ENCODE results near the gene ARHGEF3.
A peak's percentile ranks its signal among the peaks of the same experiment; 100 is the strongest.

ARHGEF3 gene

GRCh38 chr3:56819016-56819809, 17.5 kb upstream of the ARHGEF3 start:
- no peak for DNase-seq

DNA sequence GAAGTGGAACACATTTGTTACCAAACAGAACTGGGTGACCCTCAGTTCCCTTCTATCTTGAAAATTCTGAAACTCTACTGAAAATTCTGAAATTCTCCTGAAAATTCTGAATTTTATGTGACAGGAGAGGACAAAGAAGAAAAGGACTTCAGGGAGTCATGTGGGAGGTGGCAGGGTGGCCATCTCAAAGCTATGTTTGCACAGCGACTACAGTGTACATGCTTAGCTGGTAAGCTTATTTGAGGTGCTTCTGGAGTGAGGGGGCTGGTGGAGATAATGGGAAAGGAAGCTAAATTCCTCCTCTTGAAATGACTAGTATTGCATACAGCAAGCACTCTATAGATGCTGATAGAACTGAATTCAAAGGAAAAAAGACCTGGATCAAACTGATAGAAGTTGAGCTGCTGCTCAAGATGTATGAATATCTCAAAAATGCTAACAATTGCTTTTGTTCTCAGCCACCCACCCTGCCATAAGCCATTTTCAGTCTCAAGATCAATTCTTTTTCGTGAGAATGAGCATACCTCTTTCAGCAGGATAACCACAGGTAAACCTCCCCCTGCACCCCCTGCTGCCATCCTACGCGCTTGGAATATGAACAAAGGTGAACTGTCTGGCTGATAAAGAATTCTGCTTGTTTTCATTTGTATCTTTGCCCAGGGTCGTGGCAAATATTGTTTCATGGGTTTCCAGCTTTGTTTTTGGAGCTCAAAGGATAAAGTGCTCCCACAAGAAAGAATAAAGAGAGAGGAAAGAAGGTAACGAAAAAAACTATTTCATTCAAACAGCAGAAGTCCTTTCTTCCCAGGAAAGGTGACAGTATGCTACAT, 16.6 kb upstream of the ARHGEF3 start:
- DNase-seq = no peak

- no peak for DNase-seq
Measured at GRCh38 chr3:56817646-56818045, 15.9 kb upstream of the ARHGEF3 start.

DNA sequence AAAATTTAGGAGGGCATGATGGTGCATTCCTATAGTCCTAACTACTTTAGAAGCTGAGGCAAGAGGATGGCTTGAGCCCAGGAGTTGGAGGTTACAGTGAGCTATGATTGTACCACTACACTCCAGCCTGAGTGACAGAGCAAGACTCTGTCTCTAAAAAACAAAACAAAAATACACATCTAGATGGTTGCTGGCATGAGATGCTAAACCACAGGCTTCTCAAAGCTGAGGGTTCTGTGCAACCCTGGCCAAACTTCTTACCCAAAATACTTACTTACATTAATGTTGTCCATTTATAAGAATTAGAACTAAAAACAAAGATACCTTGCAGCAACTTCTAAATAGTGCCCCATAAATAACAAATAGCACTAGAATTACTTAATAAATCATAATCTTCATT, 14.3 kb upstream of the ARHGEF3 start:
- DNase-seq = no peak

DNA sequence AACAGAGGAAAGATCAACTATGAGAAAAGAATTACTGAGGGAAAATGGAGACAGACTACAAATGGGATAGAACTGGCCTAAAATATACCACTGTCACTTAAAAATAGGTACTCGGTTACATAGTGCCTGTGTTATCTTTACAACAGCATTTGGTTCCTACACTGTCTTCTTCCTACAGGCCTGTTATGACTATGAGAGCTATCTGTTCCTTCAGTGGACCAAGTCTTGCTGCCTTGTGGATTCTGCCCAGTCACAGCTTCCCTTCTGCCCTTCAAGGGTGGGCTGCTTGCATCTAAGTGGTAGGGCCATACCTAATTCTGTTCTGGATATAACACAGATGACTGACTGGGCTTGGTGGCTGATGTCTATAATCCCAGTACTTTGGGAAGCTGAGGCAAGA, 13.8 kb upstream of the ARHGEF3 start:
- DNase-seq = no peak

DNA sequence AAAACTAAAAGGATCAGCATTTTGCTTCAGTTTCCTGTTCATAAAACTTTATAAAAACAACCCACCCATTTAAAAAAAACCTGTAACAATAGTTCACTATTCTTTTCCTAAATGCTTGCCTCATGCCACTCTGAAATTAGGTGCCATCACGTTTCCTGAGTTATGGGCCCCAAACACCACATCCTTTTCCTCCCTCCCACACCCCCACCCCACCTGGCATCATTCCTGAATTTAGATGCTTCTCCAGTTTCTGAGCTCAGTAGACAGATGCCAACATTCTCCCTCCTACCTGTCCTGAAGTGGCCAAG, 11.9 kb upstream of the ARHGEF3 start:
- DNase-seq = no peak

GRCh38 chr3:56812754-56813652, 11.3 kb upstream of the ARHGEF3 start:
- DNase-seq = no peak

GRCh38 chr3:56811546-56812202, 9.9 kb upstream of the ARHGEF3 start:
- no peak for DNase-seq

- no peak for DNase-seq
Measured at GRCh38 chr3:56810577-56811545, 9.1 kb upstream of the ARHGEF3 start.

DNA sequence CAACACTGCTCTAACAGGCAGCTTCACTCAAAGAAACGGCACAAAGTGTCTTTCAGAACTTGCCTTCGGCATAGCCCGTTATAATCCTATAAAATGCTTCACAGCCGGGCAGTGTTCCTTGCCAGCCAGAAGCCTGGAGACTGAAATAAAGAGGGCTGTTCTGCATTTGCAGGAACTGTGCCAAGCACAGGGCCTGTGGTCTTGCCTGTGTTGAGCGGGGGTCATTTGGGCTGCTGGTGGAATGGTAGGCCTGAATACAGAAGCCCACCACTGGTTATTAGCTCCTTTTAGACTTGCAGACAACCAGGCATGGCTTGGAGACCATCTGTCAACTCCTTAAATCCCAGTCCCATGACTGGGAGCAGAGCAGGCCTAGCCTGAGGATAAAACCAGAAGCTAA, 4.7 kb upstream of the ARHGEF3 start:
- no peak for DNase-seq

GRCh38 chr3:56802790-56803189, 1.0 kb upstream of the ARHGEF3 start:
- DNase-seq = no peak

DNA sequence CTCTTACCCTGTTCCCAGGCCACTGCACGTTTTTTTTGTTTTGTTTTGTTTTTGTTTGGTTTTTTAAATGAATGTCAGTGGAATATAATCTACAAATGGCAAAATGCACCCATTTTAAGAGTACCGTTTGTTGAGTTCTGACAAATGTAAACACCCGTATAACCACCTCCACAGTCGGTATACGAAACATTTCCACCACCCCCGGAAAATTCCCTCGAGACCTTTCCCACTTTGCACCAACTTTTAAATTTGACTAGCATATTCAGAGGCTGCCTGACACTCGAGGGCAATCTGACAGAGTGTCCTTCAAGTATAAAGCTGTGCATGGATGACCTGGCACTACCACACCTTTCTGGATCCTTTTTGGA, 613 bp upstream of the ARHGEF3 start:
- no peak for DNase-seq

- no peak for DNase-seq
Measured at GRCh38 chr3:56800832-56801661, 702 bp downstream of the ARHGEF3 start.

DNA sequence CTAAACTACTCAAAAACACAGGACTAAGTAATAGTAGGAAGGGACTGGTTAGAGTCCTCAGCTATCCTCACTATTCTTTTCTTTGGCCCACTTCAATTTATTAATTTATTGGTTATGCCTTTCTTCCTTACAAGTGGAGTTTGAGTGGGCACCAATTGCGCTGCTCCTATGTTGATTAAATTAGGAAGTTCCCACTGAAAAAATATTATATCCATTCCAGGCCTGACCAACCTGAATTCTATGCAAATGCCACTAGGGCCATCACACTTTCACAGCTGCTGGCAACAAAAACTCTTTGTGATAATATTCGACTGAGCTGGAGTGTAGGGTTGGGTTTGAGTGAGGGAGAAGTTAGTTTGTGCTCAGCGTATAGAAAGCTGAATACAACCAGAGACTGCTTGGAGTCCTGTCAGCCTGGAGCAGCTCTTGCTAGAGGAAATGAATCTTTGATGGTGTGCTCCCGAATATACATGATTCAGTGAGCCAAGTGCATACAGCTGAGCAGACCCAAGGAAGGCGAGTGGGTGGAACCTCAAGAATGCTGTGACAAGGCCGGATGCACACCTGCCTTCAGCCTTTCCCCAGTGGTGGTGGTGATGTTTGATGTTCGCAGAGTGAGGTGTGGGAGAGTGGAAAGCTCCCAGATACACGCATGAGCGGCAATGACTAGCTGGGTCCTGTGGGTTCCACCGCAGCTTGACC, 1.5 kb downstream of the ARHGEF3 start:
- peak; percentile 71 for DNase-seq

DNA sequence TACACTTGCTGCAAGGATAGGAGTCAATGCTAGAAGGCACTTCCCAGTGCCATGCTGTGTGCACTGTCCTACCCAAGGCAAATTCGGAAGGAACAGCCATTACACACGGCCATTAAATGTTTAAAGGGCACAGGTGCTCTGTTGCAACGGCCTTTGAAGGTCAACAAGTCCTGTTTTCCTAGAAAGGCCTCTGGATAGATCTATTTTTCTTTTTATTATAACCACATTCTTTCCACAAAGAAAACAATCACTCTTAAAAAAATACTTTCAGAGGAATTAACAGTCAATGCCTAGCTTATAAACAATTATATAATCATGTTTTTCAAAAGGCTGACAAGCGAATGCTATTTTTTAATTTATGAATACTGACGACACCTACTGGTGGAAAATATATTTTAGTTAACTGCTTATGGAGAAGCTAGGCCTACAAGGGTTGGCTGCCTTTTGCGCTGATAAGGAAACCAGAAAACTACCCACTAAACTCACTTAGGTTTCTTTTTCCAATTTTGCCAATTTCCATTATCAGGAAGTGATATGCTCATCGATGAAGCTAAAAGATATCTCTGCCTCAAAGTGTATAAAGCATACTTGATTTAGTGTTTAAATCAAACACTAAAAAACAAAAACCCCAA, 2.4 kb downstream of the ARHGEF3 start:
- peak; percentile 79 for DNase-seq

DNA sequence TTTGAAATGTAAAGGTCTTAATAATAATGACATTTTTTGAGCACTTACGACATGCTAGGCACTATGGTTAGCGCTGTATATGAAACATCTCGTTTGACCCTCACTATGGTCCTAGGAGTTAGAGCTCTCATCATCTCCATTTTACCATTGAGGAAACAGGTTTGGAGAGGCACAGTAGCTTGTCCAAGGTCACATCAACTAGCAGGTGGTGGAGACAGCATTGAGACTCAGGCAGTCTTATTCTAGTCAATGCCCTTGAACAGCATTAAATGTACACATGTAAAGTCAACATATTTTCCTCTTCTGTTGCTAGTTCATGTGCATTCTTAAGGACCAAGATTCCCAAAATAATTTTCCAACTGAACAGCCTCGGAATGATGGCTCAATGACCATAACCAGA, 4.8 kb downstream of the ARHGEF3 start:
- no peak for DNase-seq

DNA sequence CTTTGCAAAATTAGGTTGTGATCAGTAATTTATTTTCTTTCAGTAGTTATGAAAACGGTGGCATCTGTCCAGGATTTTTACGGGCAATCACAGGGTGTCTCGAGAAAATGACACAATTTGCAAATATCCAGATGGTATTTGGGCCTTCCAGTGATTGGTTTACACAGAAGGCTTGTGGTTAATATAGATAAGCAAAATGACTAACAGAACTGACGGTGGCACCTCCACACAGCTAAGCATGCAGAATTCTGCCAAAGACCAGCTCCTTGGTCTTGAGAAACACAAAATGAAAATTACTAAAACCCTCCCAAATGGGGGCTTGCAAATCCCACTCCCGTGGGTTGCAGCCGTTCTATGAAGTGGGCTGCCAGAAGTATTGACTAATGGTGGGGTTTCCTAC, 5.5 kb downstream of the ARHGEF3 start:
- DNase-seq = peak; percentile 56

- DNase-seq = no peak
Measured at GRCh38 chr3:56795829-56796185, 5.9 kb downstream of the ARHGEF3 start.

DNA sequence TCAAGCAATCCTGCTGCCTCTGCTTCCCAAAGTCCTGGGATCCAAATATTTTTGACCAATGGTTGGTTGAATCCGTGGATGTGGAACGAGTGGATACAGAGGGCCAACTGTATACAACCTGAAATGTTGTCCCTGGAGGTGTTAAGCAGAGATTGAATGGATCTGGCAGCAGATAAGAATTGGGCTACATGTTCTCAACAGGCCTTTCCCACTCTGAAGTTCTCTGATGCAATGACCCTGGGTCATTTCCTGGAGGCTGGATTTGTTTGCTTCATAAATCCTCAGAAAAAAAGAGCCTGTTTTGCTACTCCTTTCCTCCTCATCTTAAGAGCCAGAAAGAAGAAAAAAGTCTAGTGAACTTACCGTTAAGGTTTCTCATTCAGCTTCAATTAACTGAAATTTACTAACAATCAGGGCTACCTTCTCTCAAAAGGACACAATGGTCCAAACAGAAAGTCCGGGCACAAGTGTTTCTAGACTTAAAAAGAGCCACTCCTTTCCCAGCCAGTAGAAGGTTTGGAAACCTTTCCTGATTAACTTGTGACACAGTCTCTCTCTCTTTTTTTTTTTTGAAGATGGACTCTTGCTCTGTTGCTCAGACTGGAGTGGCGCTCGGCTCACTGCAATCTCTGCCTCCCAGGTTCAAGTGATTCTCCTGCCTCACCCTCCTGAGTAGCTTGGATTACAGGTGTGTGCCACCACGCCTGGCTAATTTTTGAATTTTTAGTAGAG, 6.5 kb downstream of the ARHGEF3 start:
- no peak for DNase-seq

Data from activated CD4-positive, alpha-beta T cell treated with anti-CD3 and anti-CD28 coated beads, Interleukin-10, Interleukin-2, amounts not matched to agents 100 ng/mL and 50 ng/mL, durations not matched to agents 16 hours and 8 hours (primary cell).